NCI-H1694 treated with DMSO at 0.1 percent for 48 hours (cell line): Measurements from ENCODE around the gene RAPGEF5.
"Not testable (repeated sequence)": the region's sequence is repeated elsewhere in the genome, so short reads cannot be mapped to it uniquely, and the experiment has no call there.

Source experiments
- DNase-seq: peaks from one replicate; lab custom pipeline; 2025; lab: John Stamatoyannopoulos, UW

The RAPGEF5 gene

DNA sequence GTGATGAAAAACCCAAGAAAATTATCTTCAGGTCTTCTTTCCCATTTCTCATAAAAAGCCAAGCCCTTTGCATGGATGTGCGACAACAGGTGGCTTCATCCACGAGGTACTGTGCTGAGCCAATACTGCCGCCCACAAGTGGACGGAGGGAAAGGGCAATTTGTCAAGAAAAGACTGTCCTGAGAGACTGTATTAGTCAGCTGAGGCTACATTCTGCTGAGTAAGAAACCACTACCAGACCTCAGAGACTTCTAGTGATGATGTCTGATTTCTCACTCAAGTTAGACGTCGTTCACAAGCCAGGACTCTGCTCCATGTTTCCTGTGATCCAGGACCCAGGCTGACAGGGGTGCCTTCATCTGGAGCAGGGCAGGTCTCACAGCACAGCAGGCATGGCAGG, 239.7 kb downstream of the RAPGEF5 start:
- DNase-seq = no peak

DNA sequence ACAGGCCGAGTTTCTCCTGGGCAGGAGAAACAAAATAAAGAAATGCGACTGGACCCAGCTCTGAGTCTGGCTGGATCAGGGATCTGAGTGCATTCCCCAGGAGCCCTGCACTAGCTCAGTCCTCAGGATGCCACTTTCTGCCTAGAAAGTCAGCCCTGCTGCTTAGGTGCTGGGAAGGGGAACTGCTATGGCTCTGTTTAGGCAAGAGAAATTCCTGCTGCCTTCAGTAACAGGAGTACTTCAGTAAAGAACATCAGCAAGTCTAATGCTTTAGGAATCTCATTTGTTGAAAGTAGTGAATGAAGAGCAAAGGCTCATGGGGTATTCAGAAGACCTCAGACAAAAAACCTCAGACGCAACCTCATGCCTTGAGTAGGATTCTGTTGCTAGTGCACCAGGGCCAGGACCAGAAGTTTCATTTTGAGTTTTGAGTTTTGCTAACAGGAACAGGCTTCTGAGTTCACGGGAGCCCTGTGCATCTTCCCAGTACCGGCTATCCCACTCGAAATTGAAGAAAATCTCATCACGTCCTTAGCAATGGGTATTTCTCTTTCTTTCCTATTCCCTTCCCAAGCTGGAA, 240.4 kb downstream of the RAPGEF5 start:
- no peak for DNase-seq

DNA sequence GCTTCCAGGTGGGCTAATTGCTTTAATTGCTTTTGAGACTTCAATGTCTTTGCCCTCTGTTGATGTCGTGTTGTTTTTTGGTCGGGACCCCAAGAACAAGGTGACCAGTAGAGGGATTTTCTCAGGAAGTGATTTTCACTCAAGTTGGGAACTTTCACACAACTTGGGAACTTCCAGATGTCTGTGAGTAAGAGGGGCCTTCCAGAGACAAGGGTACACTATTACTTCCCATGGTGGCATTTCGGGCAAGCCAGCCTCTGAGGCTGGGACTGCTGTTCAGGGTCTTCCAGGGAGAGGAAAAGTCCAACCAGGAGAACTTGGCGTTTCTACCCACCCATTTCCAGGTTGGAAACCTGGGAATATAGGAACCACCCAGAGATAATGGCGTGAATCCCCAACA, 241.3 kb downstream of the RAPGEF5 start:
- DNase-seq = no peak

DNA sequence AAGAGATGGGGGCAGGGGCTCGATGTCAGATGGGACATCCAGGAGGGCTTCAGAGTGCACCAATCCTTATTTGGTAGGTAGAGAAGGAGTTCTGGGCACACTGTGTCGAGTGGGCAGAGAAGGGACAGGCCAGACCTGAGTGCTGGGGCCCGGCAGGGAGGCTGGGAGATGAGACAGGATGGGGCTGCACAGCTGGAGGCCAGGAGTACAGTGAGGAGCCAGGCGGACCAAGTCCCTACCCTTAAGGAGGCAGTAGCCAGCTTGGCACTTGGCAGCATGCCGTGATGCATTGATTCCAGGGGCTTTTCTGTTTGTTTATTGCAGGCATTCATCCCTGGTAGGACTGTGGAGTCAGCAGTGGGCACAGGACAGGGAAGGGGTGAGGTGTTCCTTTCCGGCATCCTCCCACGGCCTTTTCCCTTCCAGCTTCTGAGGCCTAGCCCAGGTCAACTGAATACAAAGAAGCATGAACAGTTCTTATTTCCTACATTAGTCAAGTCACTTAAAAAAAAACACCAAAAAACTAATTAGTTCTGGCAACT, 242.4 kb downstream of the RAPGEF5 start:
- DNase-seq = no peak

DNA sequence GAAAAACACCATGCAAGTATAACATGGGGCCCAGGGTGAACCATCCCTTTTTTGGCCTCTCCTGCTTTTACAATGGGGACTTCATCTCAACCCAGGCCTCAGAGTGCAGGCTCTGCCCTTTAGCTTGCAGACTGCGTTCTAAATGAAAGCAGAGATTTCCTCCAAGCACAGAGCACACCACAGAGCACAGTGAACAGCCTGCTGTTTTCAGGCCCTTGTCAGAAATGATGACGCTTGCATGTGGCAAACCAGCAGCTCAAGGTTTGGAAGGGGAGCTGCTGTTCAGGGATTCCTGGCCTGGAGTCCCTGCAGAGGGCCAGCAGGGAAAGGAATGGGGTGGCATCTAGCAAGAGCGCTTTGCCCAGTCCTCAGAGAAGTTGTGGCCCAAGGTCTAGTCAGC, 243.9 kb downstream of the RAPGEF5 start:
- no peak for DNase-seq

DNA sequence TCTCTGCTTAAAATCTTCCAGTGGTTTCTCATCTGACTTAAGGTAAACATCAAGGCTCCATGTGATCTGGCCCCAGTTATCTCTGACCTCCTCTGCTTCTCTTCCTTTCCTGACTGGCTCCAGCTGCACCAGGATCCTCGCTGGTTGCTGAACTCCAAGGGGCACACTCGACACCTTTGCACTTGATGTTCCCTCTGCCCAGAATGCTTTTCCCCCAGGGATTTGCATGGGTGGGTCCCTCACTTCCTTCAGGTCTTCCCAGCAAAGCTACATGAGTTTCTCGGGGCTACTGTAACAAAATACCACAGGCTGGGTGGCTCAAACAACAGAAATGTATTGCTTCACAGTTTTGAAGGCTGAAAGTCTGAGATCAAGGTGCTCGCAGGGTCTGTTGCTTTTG, 245.3 kb downstream of the RAPGEF5 start:
- no peak for DNase-seq

DNA sequence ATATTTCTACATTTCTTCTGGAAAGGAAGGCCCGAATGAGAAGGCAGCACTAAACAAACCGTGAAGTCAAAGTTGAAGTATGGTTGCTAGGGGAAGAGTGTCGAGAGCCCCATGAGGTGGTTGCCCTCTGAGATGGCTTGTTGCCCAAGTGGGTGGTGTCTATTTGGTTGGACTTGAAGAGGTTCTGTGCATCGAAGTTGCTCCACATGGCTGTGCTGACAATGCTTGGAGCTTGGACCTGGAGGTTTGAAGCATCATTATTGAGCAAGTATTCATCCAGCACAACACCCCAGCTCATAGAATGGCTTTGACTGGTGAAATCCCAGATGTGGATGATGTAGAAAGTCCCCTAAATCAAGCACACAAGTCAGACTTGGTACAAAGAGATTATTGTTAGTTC, 246.1 kb downstream of the RAPGEF5 start:
- no peak for DNase-seq

DNA sequence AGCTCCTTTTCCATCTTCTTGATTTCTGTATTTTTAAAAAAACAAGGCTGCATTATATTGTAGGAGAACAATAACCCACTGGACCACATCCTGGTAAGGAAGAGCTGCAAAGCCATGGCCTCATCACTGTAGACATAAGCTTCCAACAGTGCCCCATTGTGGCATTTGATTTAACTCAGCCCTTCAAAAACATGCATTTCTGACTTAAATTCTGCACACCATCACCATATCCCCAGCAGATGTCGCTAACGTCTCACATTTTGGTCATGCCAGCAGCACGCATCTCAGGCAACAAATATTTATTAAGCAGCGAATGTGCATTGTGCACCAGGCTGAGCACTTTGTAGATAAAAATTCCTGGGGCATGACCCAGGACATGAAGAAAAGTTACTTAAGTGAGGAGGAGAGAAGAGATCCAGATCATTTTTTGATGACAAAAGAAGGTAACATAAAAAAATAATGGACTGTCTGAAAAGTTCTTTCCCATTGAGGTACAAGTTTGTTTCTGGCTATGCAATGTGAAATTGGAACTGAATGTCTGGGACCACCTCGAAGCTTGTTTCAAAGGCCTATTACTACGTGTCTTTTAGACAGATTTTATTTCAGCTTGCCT, 246.6 kb downstream of the RAPGEF5 start:
- peak; percentile 75 for DNase-seq

DNA sequence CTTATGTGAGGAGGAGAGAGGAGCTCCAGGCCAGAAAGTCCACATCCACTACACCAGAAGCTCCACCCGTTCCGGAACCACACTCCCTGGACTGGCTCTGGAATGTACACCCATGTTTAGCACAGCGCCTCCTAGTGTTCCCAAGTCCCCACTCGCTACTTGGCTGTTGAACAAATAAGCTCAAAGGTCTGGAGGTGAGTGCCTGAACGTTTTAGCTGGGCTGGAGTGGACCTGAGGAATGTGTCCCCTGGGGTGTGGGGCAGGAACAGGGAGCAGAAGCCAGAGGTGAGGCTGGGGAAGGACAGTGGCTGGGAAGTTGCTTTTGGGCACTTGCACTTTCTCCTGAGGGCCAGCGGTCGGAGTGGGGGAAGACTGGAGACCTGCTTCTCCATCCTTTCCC, 247.2 kb downstream of the RAPGEF5 start:
- DNase-seq = peak; percentile 8

DNA sequence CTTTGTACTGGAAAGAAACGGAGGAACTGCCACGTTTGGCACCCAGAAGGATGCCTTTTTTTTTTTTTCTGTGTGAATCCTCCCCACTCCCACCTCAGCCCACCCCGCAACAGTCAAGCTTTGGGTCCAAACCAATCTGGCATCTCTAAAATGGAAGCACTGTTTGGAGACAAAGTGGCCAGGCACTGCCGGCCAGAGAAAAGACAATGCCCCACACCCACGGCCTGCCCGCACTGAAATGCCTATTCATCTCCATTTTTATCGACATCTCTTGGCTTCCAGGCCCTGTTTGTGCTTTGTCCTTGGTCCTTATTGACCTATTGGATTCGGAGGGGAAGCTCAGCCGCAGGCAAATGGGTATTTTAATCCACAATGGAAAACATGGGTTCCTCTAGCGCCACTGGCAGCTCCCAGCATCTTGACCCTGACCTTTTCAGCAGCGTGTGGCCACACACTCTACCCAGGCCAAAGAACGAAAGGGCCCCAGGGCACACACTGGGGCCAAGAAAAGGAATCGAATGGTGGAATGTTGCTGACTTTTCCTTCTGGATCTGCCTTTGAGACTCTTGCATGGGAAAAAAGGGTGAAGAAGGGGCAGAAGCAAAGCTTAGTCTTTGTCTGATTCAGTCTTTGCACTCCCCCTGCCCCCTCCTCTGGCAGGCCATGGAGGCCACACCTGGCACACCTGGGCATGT, 248.7 kb downstream of the RAPGEF5 start:
- no peak for DNase-seq

DNA sequence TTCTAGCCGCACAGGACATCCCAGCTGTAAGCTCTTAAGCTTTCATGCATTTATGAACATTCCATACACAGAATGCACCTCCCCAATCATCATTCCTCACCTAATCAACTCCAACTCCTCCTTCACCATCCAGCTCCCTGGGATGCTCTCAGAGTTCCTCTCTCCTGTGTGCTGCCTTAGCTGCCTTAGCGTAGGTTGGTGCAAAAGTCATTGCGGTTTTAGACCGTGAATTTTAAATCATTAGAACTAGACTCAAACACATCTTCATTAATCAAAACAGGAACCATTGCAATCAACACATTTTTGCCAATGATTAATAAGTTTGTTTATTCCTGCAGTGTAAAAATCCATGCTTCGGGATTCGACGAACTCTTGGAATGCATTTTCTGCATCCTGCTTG, 251.4 kb downstream of the RAPGEF5 start:
- no peak for DNase-seq

DNA sequence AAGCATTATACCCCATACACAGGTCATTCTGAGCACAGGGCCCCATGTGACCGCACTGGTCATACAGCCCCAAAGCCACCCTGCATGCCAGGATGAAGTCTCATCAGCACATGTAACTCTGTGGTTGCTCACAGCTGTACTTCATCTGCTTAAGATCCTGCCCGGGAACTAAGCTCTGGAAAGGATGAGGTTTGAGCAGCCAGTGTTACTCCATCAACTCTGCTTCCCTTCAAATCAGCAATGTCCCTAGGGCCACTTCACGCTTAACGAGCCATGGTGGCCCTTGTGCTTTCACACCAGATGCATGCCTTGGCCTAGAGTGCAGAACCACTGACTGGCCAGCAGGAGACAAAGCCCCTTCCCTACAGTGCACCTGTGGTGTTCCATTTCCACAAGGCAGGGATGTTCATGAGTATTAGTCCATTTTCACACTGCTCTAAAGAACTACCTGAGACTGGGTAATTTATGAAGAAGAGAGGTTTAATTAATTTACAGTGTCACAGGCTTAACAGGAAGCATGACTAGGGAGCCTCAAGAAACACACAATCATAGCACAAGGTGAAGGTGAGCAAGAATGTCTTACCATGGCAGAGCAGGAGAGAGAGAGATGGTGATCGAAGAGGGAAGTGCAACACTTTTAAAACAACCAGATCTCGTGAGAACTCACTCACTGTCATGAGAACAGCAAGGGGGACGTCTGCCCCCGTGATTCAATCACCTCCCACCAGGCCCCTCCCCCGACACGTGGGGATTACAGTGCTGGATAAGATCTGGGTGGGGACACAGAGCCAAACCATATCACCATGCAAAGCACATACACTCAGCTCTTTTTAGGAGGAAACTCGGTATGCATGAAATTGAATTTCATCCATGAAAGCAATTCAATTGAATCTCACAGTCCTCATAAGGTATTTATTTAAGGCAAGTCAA, 262.3 kb downstream of the RAPGEF5 start:
- DNase-seq = no peak

DNA sequence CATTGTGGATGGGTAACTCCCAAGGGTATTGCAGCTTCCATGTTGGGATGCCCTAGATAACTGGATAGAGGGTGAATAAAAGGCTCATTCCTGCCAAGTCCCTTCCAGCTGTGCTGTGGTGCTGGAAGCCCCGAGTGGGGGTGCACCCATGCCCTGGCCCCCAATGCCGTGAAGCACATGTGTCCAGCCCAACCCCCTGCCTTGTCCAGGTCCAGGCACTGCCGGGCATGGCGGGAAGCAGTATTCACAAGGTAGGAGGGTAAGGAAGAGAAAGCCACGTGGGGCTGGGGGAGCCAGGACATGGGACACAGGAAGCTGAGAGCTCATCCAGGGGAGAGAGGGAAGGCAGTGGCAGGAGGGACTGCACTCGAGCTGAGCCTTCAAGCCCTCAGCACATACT, 263.0 kb downstream of the RAPGEF5 start:
- DNase-seq = no peak

DNA sequence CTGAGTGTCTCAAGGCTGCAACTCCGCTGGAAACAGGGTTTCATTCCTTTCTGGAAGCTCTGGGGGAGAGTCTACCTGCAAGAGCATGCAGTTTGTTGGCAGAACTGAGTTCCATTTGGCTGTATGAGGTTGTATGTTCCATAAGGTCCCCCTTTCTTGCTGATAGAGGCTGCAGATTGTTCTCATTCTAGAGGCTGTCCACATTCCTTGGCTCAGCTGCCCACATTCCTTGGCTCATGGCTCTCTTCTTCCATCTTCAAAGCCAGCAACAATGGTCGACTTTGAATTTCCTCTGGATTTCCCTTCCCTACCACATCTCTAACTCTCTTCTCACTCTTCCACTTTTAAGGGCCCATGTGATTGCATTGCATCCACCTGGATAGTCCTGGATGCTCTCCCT, 264.0 kb downstream of the RAPGEF5 start:
- no peak for DNase-seq

DNA sequence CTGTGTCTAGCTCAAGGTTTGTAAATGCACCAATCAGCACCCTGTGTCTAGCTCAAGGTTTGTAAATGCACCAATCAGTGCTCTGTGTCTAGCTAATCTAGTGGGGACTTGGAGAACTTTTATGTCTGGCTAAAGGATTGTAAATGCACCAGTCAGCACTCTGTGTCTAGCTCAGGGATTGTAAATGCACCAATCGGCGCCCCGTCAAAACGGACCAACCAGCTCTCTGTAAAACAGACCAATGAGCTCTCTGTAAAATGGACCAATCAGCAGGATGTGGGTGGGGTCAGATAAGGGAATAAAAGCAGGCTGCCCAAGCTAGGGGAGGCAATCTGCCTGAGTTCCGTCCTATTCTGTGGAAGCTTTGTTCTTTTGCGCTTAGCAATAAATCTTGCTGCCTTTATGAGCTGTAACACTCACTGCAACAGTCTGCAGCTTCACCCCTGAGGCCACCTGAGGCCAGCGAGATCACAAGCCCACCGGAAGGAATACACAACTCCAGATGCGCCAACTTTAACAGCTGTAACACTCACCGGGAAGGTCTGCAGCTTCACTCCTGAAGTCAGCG, 265.9 kb downstream of the RAPGEF5 start:
- not testable (repeated sequence) for DNase-seq

DNA sequence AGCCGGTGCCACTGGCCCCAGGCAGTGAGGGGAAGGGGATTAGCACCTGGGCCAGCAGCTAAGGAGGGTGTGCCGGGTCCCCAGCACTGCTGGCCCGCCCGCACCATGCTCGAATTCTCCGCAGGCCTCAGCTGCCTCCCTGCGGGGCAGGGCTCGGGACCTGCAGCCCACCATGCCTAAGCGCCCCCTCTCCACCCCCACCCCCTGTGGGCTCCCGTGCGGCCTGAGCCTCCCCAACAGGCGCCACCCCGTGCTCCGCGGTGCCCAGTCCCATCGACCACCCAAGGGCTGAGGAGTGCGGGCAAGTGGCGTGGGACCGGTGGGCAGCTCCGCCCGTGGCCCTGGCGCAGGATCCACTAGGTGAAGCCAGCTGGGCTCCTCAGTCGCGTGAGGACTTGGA, 266.4 kb downstream of the RAPGEF5 start:
- DNase-seq = no peak

DNA sequence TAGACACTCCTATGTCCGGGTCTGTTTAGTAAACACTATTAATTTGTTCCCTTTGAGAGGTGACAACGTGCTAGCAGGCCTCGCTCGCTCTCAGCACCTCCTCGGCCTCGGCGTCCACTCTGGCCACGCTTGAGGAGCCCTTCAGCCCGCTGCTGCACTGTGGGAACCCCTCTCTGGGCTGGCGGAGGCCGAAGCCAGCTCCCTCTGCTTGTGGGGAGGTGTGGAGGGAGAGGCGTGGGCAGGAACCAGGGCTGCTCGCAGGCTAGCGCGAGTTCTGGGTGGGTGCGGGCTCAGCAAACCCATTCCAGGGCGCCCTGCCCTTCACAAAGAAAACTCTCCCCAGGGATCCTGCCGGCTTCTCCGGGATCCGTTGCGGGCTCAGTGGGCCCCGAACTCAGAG, 266.8 kb downstream of the RAPGEF5 start:
- DNase-seq = no peak

DNA sequence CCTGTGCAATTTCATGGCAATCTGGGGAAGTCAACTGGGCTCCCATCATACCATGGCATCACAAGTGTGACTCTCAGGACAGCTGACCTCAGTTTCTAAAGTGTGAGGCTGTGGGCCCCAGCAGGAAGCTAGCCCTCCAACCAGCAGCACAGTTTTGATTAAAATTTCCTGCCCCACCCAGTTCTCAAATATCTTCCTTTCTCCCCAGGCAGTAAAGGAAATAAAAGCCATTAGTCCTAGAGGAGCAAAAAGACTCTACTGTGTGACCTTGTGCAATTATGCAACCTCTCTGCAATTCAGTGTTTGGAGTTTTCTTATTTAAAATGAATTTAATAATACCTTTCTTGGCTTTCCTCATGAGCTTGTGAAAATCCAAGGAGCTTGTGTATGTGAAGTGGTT, 268.1 kb downstream of the RAPGEF5 start:
- DNase-seq = no peak

DNA sequence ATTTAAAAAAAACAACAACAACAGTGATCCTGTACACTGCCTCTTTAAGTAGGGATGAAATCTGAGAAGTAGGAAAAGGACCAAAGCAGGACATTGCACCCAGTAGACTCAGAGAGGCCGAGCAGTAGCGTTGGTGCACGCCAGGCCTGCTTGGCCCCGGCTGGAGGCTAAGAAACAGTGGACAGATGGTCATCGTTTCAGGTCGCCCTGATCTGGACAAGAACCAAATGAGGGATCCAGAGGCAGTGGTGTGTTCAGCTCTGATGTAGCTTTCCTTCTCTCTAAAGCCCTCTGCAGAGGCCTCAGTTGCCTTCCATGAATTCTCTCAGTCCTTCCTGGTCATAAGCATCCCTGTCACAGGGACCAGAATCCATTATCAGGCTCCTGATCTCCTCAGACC, 269.1 kb downstream of the RAPGEF5 start:
- DNase-seq = no peak

DNA sequence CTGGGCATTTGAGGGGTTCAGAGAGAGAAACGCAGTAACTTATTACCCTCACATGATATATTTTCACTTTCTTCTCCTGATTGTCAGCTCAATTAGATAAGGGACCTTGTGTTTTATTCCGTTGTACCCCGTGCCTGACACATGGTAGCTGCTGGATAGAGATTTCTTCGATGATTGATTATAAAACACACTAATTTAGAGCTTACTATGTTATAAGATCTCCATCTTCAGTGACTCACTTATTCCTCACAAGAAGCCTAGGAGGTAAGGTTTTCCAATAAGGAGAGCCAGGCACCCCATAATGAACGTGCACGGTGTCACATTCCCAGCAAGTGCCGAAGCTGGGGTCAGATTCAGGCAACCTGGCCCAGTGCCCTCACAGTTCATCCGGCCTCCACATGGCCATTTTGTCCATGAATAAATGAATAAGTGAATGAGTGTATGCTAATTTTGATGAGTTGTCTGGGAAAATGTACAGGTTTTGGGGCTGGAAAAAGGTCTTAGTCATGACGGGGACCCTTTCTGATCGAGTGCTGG, 273.2 kb downstream of the RAPGEF5 start:
- DNase-seq = no peak

DNA sequence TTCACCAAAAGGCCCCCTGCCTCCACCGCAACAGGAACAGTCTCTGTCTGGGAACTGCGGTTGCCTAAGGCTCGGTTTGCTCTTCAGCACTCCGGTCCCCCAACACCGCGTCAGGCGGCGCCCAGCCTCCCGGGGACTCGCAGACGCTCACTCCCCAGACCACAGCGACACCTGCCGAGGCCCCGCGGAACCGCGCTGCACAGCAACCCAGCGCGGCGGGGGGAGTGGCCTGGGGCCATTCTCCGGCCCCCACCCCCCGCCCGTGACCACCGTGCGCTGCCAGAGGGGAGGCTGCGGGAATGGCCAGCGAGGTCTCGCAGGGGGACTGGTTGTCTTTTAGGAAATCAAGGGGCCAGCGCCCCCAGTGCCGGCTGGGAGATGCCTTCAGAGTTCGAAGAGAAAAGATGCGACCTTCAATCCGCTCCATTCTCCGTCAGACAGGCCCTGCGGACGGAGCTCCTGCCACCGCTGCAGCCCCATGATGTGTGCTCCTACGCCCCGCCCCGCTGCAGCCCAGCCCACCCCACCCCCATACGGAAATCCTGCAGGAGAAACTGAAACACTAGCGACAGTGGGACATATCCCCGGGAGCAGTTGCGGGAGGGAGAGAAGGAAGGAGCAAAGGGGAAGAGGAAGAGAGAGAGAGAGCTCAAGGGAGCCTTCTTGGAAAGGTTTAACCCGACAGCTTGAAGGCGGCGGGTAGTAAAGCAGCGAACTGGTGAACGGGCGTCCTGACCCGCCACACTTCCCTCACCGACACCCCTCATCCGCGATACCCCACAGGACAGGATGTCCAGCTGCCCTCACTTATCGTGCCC, 273.9 kb downstream of the RAPGEF5 start:
- peak; percentile 70 for DNase-seq
